Transverse colon (tissue), 4 donors: ENCODE measurements around the gene AOPEP. TPM values are rescaled to one million over a fixed set of nuclear protein-coding genes. Genes with fewer than 3 reads are reported as not detected.

Experiments used
- DNase-seq: peaks from one replicate; pipeline ENCODE4 v3.0.0-alpha.2; 2019
- H3K27ac ChIP-seq, 4 donors: fragments of 200-600 bp; sonication (generic); 2 replicates each; pipeline ENCODE4 v1.5.1; 2016 to 2018; ENCODE audit warnings: inconsistent platforms in 4 of 4
- H3K27me3 ChIP-seq: fragments of 200-600 bp; sonication (generic); 2 replicates; pipeline ENCODE4 v1.5.1; 2017; ENCODE audit warnings: inconsistent platforms
- H3K36me3 ChIP-seq, 4 donors: fragments of 200-600 bp; sonication (generic); 2 replicates each; pipeline ENCODE4 v1.5.1; 2017 to 2019; ENCODE audit warnings: inconsistent platforms in 4 of 4
- H3K4me1 ChIP-seq, 4 donors: fragments of 200-600 bp; sonication (generic); 2 replicates each; pipeline ENCODE4 v1.5.1; 2017 to 2020; ENCODE audit warnings: inconsistent platforms in 4 of 4
- H3K4me3 ChIP-seq, 4 donors: fragments of 200-600 bp; sonication (generic); 1 replicate in 1 of 4; 2 replicates in 3 of 4; pipeline versions ENCODE4 v1.5.1 to v1.6.1; 2017 to 2019; ENCODE audit warnings: inconsistent platforms in 4 of 4
- H3K9me3 ChIP-seq, 2 donors: fragments of 200-600 bp; sonication (generic); 2 replicates each; pipeline ENCODE4 v1.5.1; 2017 to 2019; ENCODE audit warnings: inconsistent platforms in 2 of 2
- CTCF ChIP-seq, 5 experiments: fragments of 200-600 bp in 3 of 5; fragments of 450-650 bp in 2 of 5; sonication (generic) in 3 of 5; IDR thresholded peaks; 1 replicate in 2 of 5; 2 replicates in 3 of 5; pipeline ENCODE4 v1.5.1; 2016 to 2017; ENCODE audit warnings: antibody characterized with exemption in 5 of 5, inconsistent platforms in 3 of 5, mild to moderate bottlenecking in 2 of 5, moderate library complexity in 1 of 5
- EP300 ChIP-seq: sonication (generic); formaldehyde crosslinking; IDR thresholded peaks from one replicate; pipeline ENCODE4 v1.6.1; 2017; ENCODE audit warnings: antibody characterized with exemption, low read depth
- POLR2A ChIP-seq: fragments of 450-650 bp; IDR thresholded peaks from one replicate; pipeline ENCODE4 v1.6.1; 2016; ENCODE audit warnings: antibody characterized with exemption, mild to moderate bottlenecking, moderate library complexity
- POLR2AphosphoS5 ChIP-seq, 3 donors: sonication (generic); formaldehyde crosslinking; IDR thresholded peaks; one replicate each; pipeline ENCODE4 v1.6.1; 2016; ENCODE audit warnings: antibody characterized with exemption in 3 of 3
- WGBS, 2 donors: methylation state at CpG; one replicate each; pipeline ENCODE4 v1.1.5; 2018; ENCODE audit warnings: low coverage in 1 of 2; 5-methylcytosine and 5-hydroxymethylcytosine counted together
- in situ Hi-C, 4 donors: fragments of 200-750 bp; cut with MboI; loops; one replicate each; pipeline versions ENCODE4 v1.15.0 to v1.15.1; 2017; ENCODE audit warnings: low sequenced_read_pairs in 3 of 4, low pct_ligation_motif_present in 1 of 4, low pct_unique_long_range_greater_than_20kb in 1 of 4
- intact Hi-C: fragments of 100-400 bp; cut with DNase I; formaldehyde crosslinking; loops from one replicate; pipeline ENCODE4 v1.15.1; 2023; ENCODE audit warnings: low total_unique reads
- total RNA-seq, 4 donors: library from RNA; depleted of rRNA; stranded (reverse); fragments of >200 nt; gene quantifications; one replicate each; pipeline ENCODE4 v1.1.0, GENCODE V29; 2016

AOPEP gene
- total RNA-seq, 4 donors from 2014 or later = 53.0 to 129 (median 92.7) TPM

- intact Hi-C loops = no loop called here
- no peak for DNase-seq
- Histone ChIP-seq H3K4me3 (no peak overlapping the region), H3K9me3 (no peaks in the 10 kb centered on the region), H3K36me3 (no peaks in the 10 kb centered on the region), H3K4me1 (peaks cover 4 to 29% (median 16%) of the 10 kb centered on the region in 4 donors), H3K27ac (no peak overlapping the region), H3K27me3 (no peaks in the 10 kb centered on the region)
- no peak for TF ChIP-seq CTCF (IDR thresholded peaks at IDR 0.05)
- TF ChIP-seq POLR2A = no peak
- TF ChIP-seq POLR2AphosphoS5 (IDR thresholded peaks at IDR 0.05) = no peak
- TF ChIP-seq EP300 = no peak
- in situ Hi-C loops = no loop called here
Measured at GRCh38 chr9:94879230-94879629, 152.7 kb downstream of the AOPEP start.

GRCh38 chr9:94881023-94881422 is 154.5 kb downstream of the AOPEP start:
- no peak for DNase-seq
- WGBS, 2 donors = 92 to 100% methylated on average over 1 of the region's 1 CpG
- Histone ChIP-seq H3K9me3 (no peaks in the 10 kb centered on the region), H3K36me3 (no peaks in the 10 kb centered on the region), H3K4me1 (peaks cover 0 to 24% (median 6%) of the 10 kb centered on the region in 4 donors), H3K27ac (peak overlapping the region in 1 of 4 donors; percentile 7), H3K4me3 (no peak overlapping the region), H3K27me3 (no peaks in the 10 kb centered on the region)
- TF ChIP-seq CTCF (IDR thresholded peaks at IDR 0.05) = no peak
- in situ Hi-C loops (no loop called here), intact Hi-C loops (no loop called here)

GRCh38 chr9:94881454-94881853 is 155.0 kb downstream of the AOPEP start:
- no peaks in the 10 kb centered on the region for H3K36me3 ChIP-seq
- no peak for DNase-seq
- H3K27ac ChIP-seq = peak overlapping the region in 2 of 4 donors; percentile 7 to 8
- peaks cover 0 to 24% (median 6%) of the 10 kb centered on the region in 4 donors for H3K4me1 ChIP-seq
- TF ChIP-seq CTCF (IDR thresholded peaks at IDR 0.05) = no peak
- no peak for TF ChIP-seq POLR2A
- no peak for TF ChIP-seq POLR2AphosphoS5 (IDR thresholded peaks at IDR 0.05)
- no peak for TF ChIP-seq EP300
- intact Hi-C loops (no loop called here), in situ Hi-C loops (no loop called here)
- no peak overlapping the region for H3K4me3 ChIP-seq
- WGBS, 2 donors = 84 to 100% methylated on average over 2 of the region's 2 CpGs
- H3K9me3 ChIP-seq = no peaks in the 10 kb centered on the region
- no peaks in the 10 kb centered on the region for H3K27me3 ChIP-seq

- Histone ChIP-seq H3K36me3 (no peaks in the 10 kb centered on the region), H3K4me3 (no peak overlapping the region), H3K4me1 (peaks cover 0 to 24% (median 6%) of the 10 kb centered on the region in 4 donors), H3K27me3 (no peaks in the 10 kb centered on the region), H3K27ac (peak overlapping the region in 2 of 4 donors; percentile 7 to 8), H3K9me3 (no peaks in the 10 kb centered on the region)
- in situ Hi-C loops (no loop called here), intact Hi-C loops (no loop called here)
- WGBS, 2 donors = 79 to 86% methylated on average over 2 to 3 of the region's 3 CpGs
- no peak for TF ChIP-seq POLR2A
- TF ChIP-seq EP300 = no peak
- TF ChIP-seq POLR2AphosphoS5 (IDR thresholded peaks at IDR 0.05) = no peak
- no peak for TF ChIP-seq CTCF (IDR thresholded peaks at IDR 0.05)
- DNase-seq = no peak
Measured at GRCh38 chr9:94881940-94882339, 155.4 kb downstream of the AOPEP start.
